CD4-positive, alpha-beta T cell treated with Interferon gamma for 1 hour (primary cell): ENCODE measurements around the gene PKP4.

ENCODE experiments used
- DNase-seq: peaks from one replicate; pipeline ENCODE4 v3.0.0-alpha.2; 2020

Gene PKP4

GRCh38 chr2:158546412-158547144 lies 89.8 kb downstream of the PKP4 start:
- no peak for DNase-seq

GRCh38 chr2:158553257-158553656 lies 96.5 kb downstream of the PKP4 start:
- no peak for DNase-seq

- no peak for DNase-seq
Observed at GRCh38 chr2:158554996-158555395, 98.2 kb downstream of the PKP4 start.

- DNase-seq = no peak
Observed at GRCh38 chr2:158556124-158556523, 99.4 kb downstream of the PKP4 start.

GRCh38 chr2:158557752-158558151 lies 101.0 kb downstream of the PKP4 start:
- no peak for DNase-seq

- no peak for DNase-seq
Observed at GRCh38 chr2:158559252-158559651, 102.5 kb downstream of the PKP4 start.

GRCh38 chr2:158560259-158560658 lies 103.5 kb downstream of the PKP4 start:
- DNase-seq = no peak

- no peak for DNase-seq
Observed at GRCh38 chr2:158561054-158561453, 104.3 kb downstream of the PKP4 start.

- DNase-seq = no peak
Observed at GRCh38 chr2:158567208-158567607, 110.5 kb downstream of the PKP4 start.

- DNase-seq = no peak
Observed at GRCh38 chr2:158569284-158569683, 112.5 kb downstream of the PKP4 start.

- DNase-seq = no peak
Observed at GRCh38 chr2:158570869-158571268, 114.1 kb downstream of the PKP4 start.

GRCh38 chr2:158573739-158574138 lies 117.0 kb downstream of the PKP4 start:
- no peak for DNase-seq

GRCh38 chr2:158575051-158575635 lies 118.4 kb downstream of the PKP4 start:
- no peak for DNase-seq

- DNase-seq = no peak
Observed at GRCh38 chr2:158577141-158577540, 120.4 kb downstream of the PKP4 start.

GRCh38 chr2:158578703-158579330 lies 122.1 kb downstream of the PKP4 start:
- no peak for DNase-seq

- no peak for DNase-seq
Observed at GRCh38 chr2:158579928-158580327, 123.2 kb downstream of the PKP4 start.

GRCh38 chr2:158580760-158581159 lies 124.0 kb downstream of the PKP4 start:
- no peak for DNase-seq

- DNase-seq = no peak
Observed at GRCh38 chr2:158582670-158583069, 125.9 kb downstream of the PKP4 start.

GRCh38 chr2:158583923-158584322 lies 127.2 kb downstream of the PKP4 start:
- no peak for DNase-seq

GRCh38 chr2:158586491-158586890 lies 129.7 kb downstream of the PKP4 start:
- DNase-seq = no peak

- no peak for DNase-seq
Observed at GRCh38 chr2:158589303-158589702, 132.6 kb downstream of the PKP4 start.

GRCh38 chr2:158598862-158599517 lies 142.2 kb downstream of the PKP4 start:
- no peak for DNase-seq

- no peak for DNase-seq
Observed at GRCh38 chr2:158599609-158600008, 142.9 kb downstream of the PKP4 start.
